ENCODE data around the gene MRAP.

MRAP gene

GRCh38 chr21:32332463-32332951 lies 33.9 kb downstream of the MRAP start:
- no peak overlapping the region for H3K27ac ChIP-seq
- TF ChIP-seq CTCF (conservative IDR thresholded peaks at IDR 0.05), result no peak

GRCh38 chr21:32333953-32334673 lies 35.5 kb downstream of the MRAP start:
- TF ChIP-seq CTCF (conservative IDR thresholded peaks at IDR 0.05), result no peak
- no peak overlapping the region for H3K27ac ChIP-seq

GRCh38 chr21:32334980-32335531 lies 36.4 kb downstream of the MRAP start:
- H3K27ac ChIP-seq, result no peak overlapping the region
- TF ChIP-seq CTCF (conservative IDR thresholded peaks at IDR 0.05), result no peak

GRCh38 chr21:32335601-32336575 lies 37.2 kb downstream of the MRAP start:
- TF ChIP-seq CTCF (conservative IDR thresholded peaks at IDR 0.05), result no peak
- no peak overlapping the region for H3K27ac ChIP-seq

GRCh38 chr21:32336711-32337110 lies 38.1 kb downstream of the MRAP start:
- H3K27ac ChIP-seq, result no peak overlapping the region
- no peak for TF ChIP-seq CTCF (conservative IDR thresholded peaks at IDR 0.05)

- no peak for TF ChIP-seq CTCF (conservative IDR thresholded peaks at IDR 0.05)
- H3K27ac ChIP-seq, result no peak overlapping the region
Observed at GRCh38 chr21:32337206-32337605, 38.6 kb downstream of the MRAP start.
